Mesenteric fat pad (tissue), 1 donor: ENCODE data around the gene TMEM200A. TPM values are rescaled to one million over a fixed set of nuclear protein-coding genes. Genes with fewer than 3 reads are reported as not detected.

Source experiments
- DNase-seq: peaks from one replicate; pipeline ENCODE4 v3.0.0-alpha.2; 2020; ENCODE audit warnings: low spot score
- total RNA-seq: library from RNA; stranded (reverse); fragmentation: NEBNext Ultra II Directional; extraction: Animal tissue kit (Norgen Biotek cat#: 25700); gene quantifications from one replicate; pipeline ENCODE4 v1.2.1, GENCODE V29; 2021
- donor health status: DM: yes; HTN: yes; CAD: no.

Gene TMEM200A
- total RNA-seq, 1 donor from 2014 or later = 4.3 TPM

DNA sequence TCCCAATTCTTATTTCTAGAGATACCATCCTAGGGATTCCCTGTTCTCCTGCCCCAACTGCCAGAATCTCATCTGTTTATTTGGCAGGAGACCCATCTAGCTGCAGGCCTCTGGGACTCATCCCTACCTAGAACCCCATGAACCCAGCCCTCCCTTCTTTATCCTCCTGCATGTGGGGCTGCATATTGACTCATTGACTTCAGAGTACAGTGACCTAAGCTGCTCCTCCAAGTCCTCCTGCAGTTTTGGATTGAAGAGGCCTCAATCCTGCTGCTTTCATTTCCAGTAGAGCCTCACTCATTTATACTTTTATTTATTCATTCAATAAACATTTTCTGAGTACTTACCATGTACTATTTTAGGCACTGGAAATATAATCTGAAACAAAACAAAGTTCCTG lies 11.6 kb downstream of the TMEM200A start:
- DNase-seq = no peak

- DNase-seq = no peak
Observed at GRCh38 chr6:130377915-130378314, 12.1 kb downstream of the TMEM200A start.

DNA sequence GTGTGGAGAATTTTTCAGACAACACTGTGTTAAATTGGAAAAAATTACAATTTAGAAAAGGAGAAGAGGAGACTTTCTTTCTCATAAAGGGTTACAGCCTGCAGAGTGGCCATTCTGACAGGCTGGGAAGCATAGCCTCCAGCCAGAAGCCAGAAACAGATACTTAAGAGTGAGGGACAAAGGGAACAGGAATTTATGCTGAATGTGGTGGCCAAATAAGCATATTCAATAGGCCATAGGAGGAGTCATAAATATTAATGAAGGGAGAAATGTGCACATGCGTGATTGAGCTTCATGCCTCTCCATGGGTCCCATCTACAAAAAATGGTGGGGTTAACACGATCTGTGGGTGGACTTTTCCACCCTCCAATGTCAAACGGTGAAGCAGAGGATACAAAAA lies 13.4 kb downstream of the TMEM200A start:
- DNase-seq = no peak

- DNase-seq = no peak
Observed at GRCh38 chr6:130381012-130381411, 15.2 kb downstream of the TMEM200A start.

DNA sequence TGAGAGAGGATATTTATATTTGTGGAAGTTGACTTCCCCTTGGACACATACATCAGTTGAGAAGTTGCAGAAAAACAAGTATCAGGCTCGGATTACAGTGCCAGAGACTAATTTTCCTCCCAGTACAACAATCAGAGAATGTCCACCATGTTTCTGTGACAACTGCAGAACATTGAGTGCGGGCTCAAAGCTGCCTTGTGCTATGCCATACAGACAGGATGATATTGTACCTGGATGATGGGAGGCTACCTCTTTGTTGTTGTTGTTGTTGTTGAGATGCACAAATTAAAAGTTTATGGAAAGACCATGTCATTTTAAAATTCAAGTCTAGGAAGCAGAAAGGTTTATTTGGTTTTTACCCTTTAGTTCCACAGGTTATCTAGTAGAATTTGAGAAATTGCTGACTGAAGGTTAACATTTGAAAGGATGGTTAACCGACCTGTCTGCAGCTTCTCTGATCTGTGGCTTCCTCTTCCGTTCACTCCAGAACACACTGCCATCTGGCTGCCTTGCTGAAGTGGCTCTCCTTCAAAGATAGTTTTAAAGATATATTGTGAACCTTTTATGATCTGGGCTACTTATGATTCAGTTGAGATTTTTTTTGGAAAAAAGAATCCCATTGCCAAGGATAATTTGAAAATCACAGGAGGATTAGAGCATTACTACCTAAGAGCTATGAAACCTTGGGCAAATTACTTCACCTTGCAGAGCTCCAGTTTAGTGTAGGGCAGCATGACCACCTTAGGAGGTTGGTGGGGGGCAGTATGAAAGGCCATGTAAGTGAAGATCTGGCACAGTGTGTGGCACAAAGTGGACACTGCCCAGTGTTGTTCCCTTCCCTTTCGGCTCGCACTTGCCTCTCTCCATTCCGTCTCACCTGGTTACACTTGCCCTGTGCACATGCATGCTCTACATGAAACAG lies 15.9 kb downstream of the TMEM200A start:
- DNase-seq = no peak

DNA sequence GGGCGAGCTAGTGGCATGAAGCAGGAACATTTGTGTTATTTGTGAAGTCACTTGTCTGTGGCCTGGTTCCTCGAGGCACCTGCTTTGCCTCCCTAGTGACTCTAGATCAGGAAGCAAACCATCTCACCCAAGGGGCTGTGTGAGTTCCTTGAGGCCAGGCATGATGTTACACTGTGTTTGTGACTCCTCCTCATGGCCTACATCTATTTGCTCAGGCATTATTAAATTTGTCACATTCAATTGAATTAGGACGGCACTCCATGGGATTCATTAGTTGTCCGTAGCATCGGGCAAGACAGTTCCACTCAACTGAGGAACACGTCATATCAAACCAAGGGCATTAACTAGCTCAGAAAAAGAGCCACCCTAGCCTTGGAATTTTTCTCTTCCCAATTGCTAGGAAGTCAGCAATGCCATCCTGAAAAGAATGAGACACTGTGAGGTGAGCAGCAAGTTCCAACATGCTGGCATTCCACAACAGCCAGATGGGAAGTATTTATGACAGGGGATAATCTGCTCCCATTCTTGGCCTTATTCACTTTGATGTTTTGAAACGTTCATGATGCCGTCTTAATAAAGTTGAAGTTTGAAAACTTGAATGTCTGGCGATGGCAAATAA lies 17.2 kb downstream of the TMEM200A start:
- DNase-seq = no peak

GRCh38 chr6:130385064-130385695 lies 19.4 kb downstream of the TMEM200A start:
- DNase-seq = no peak

GRCh38 chr6:130389142-130389541 lies 23.3 kb downstream of the TMEM200A start:
- DNase-seq = no peak

- no peak for DNase-seq
Observed at GRCh38 chr6:130390890-130391289, 25.1 kb downstream of the TMEM200A start.

DNA sequence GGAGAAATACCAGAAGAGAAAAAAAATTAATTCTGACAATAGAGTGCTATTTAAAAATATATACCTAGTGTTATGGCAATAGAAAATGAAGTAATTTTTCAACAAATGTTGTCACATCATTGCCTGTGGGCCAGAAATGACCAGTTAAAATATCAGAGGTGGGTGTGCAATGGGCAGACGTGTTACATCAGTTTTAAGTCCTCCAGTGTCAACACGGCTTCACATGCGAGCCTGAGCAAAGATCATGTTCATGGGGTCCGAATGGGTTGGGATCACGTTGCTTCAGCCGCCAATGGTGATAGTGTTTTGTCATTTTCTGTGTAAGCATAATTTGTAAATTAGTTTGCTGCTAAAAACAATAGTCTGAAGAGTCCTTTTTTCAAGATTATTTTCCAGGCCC lies 27.5 kb downstream of the TMEM200A start:
- DNase-seq = no peak

DNA sequence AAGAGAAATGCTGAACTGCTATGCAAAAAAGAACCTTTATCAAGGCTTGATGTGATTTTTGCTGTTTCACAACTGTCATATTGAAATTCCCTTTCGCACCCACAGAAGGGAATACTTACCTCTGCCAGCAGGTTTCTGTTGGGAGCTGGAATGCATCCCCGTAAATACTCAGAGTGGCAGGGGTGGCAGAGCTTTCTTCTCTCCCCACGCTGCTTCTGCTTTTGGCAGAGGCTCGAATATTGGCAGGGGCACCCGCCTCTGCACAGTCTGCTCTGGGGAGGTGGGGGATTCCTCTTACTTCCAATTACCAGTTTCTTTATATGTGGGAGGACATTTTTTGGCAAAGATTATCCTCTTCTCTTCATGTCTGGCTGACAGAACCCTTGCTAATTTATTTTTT lies 28.4 kb downstream of the TMEM200A start:
- no peak for DNase-seq

DNA sequence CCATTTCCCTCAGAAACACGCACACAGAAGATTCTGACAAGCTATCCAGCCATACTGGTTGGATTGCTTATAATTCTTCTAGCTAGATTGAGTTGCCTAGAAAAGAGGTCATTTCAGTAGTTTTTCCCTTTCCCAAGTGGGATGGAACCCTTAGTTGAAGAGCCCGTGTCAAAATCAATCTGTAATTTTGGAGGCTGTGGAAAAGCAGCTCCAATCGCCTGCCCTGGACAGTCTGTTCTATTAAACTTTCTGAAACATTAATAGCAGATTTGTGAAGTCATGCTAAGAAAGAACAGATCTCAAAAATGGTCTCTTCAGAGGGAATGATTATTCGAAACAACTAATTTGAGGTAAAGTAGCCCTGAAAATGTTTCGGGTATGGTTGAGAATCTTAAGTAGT lies 29.3 kb downstream of the TMEM200A start:
- no peak for DNase-seq

GRCh38 chr6:130396722-130397121 lies 30.9 kb downstream of the TMEM200A start:
- no peak for DNase-seq

GRCh38 chr6:130405549-130405948 lies 39.7 kb downstream of the TMEM200A start:
- no peak for DNase-seq

- no peak for DNase-seq
Observed at GRCh38 chr6:130407032-130407431, 41.2 kb downstream of the TMEM200A start.

DNA sequence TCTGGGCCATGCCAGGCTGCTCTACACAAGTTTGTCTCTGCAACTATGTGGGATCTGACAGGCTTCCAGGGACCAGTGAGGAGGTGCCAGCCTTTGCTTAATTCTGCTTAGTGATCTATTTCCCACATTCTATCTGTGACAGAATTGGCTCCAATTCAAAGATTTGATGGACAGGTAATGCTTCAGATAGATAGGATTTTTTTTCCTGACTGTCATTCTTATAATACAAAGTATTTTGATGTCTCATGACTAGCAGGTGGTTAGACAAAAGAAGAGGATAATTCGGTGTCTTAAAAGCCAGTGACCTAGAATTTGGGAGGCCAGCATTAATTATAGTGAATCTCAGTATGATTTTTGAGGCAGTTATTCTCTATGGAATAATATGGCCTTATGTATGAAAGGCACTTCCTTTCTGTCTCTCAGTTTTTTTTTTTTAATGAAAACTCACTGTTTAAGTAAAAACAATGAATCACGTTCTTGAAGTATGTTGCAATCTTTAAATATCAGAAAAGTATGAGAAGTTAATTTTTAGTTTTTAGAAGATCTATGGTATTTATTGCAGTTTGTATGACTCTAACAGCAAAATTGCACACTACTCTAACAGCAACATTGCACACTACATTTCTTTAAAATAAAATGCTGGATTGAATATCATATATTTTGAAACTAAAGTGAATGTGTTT lies 43.7 kb downstream of the TMEM200A start:
- DNase-seq = no peak

- no peak for DNase-seq
Observed at GRCh38 chr6:130411481-130411880, 45.7 kb downstream of the TMEM200A start.

DNA sequence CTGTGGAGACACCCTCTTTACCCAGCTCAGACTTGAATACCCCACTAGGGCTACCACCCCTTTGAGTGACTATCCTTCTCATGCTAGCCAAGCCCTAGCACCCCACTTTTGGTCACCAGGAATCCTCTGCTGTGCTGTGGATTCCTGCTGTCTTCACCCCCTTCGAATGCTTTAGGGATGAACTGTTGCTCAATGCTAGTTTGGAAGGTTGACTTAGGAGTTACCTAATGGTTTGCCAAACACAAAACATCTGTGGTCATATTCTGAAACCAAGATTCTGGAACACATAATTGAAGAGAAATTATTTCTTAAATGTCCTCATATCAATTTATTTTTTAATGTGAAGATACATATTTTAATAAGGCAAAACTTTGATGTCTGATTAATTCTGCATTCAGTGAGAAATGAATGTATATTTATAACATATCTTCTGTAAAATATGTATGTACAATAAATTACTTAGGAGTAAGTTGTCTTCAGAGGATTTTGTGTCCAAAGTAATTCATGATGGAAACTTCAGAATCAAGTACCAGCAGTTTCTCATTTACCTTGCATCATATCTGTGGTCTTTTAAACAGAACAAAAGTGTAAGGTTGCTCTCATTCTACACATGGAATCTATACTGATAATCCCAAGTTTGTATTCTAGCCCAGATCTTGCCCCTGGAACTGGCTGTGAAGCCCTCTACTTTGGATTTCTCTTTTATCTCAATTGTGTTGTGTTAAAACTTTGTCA lies 46.9 kb downstream of the TMEM200A start:
- DNase-seq = no peak

GRCh38 chr6:130417951-130418350 lies 52.1 kb downstream of the TMEM200A start:
- no peak for DNase-seq

GRCh38 chr6:130420911-130421310 lies 55.1 kb downstream of the TMEM200A start:
- DNase-seq = no peak

GRCh38 chr6:130421585-130421984 lies 55.8 kb downstream of the TMEM200A start:
- no peak for DNase-seq
